Tibial nerve (tissue), 4 donors: ENCODE measurements around the gene RNF166.

ENCODE experiments used
- CTCF ChIP-seq, 5 experiments: fragments of 200-600 bp in 3 of 5; fragments of 450-650 bp in 2 of 5; sonication (generic) in 3 of 5; IDR thresholded peaks; one replicate each; pipeline ENCODE4 v1.5.1; 2016 to 2019; ENCODE audit warnings: antibody characterized with exemption in 5 of 5, mild to moderate bottlenecking in 3 of 5, moderate library complexity in 2 of 5
- EP300 ChIP-seq, 2 donors: sonication (generic); formaldehyde crosslinking; IDR thresholded peaks; one replicate each; pipeline ENCODE4 v1.6.1; 2017; ENCODE audit warnings: antibody characterized with exemption in 2 of 2, mild to moderate bottlenecking in 1 of 2
- POLR2A ChIP-seq, 2 donors: fragments of 450-650 bp; IDR thresholded peaks; one replicate each; pipeline ENCODE4 v1.6.1; 2017; ENCODE audit warnings: antibody characterized with exemption in 2 of 2, mild to moderate bottlenecking in 2 of 2, moderate library complexity in 2 of 2

GRCh38 chr16:88661468-88661867, 44.7 kb downstream of the RNF166 start:
- no peak for TF ChIP-seq CTCF (IDR thresholded peaks at IDR 0.05)
- no peak for TF ChIP-seq POLR2A (IDR thresholded peaks at IDR 0.05)
- TF ChIP-seq EP300 (IDR thresholded peaks at IDR 0.05) = no peak
